ENCODE results near the gene GPER1. TPM values are rescaled to one million over a fixed set of nuclear protein-coding genes. Genes with fewer than 3 reads are reported as not detected.

The GPER1 gene
- total RNA-seq, 2 donors from 2014 or later = 4.6 to 6.9 TPM

DNA sequence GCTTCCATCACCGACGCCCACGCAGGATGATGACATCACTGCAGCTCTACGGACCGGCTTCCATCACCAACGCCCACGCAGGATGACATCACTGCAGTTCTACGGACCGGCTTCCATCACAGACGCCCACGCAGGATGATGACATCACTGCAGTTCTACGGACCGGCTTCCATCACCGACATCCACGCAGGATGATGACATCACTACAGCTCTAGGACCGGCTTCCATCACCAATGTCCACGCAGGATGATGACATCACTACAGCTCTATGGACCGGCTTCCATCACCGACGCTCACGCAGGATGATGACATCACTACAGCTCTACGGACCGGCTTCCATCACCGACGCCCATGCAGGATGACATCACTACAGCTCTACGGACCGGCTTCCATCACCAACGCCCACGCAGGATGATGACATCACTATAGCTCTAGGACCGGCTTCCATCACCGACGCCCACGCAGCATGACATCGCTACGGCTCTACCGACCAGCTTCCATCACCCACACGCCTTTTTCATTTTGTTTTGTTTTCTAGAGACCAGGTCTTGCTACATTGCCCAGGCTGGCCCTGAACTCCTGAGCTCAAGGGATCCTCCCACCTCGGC lies 29.5 kb downstream of the GPER1 start:
- TF ChIP-seq, protein P1, sequence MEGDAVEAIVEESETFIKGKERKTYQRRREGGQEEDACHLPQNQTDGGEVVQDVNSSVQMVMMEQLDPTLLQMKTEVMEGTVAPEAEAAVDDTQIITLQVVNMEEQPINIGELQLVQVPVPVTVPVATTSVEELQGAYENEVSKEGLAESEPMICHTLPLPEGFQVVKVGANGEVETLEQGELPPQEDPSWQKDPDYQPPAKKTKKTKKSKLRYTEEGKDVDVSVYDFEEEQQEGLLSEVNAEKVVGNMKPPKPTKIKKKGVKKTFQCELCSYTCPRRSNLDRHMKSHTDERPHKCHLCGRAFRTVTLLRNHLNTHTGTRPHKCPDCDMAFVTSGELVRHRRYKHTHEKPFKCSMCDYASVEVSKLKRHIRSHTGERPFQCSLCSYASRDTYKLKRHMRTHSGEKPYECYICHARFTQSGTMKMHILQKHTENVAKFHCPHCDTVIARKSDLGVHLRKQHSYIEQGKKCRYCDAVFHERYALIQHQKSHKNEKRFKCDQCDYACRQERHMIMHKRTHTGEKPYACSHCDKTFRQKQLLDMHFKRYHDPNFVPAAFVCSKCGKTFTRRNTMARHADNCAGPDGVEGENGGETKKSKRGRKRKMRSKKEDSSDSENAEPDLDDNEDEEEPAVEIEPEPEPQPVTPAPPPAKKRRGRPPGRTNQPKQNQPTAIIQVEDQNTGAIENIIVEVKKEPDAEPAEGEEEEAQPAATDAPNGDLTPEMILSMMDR (IDR thresholded peaks at IDR 0.05) = no peak
- H3K9me3 ChIP-seq = no peaks in the 10 kb centered on the region
- H3K4me1 ChIP-seq = no peaks in the 10 kb centered on the region
- no peak overlapping the region for H3K4me3 ChIP-seq
- no peak overlapping the region for H3K27ac ChIP-seq
- no peak for DNase-seq (ENCODE audit: low spot score)
- no peaks in the 10 kb centered on the region for H3K27me3 ChIP-seq
- H3K36me3 ChIP-seq = no peaks in the 10 kb centered on the region

DNA sequence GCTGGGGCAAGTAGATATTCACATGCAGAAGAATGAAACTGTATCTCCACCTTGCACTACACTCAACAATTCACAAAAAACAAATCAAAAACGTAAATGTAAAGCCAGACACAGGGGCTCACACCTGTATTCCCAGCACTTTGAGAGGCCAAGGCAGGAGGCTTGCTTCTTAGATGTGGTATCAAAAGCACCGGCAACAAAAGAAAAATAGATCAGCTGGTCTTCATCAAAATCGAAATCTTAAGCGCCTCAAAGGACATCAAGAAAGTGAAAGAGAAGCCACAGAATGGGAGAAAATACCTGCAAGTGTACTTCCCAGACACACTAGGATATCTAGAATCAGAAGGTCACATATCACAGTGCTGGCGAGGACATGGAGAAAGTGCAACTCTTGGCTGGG lies 31.3 kb downstream of the GPER1 start:
- no peak for DNase-seq (ENCODE audit: low spot score)
- H3K4me3 ChIP-seq = no peak overlapping the region
- H3K27me3 ChIP-seq = no peaks in the 10 kb centered on the region

DNA sequence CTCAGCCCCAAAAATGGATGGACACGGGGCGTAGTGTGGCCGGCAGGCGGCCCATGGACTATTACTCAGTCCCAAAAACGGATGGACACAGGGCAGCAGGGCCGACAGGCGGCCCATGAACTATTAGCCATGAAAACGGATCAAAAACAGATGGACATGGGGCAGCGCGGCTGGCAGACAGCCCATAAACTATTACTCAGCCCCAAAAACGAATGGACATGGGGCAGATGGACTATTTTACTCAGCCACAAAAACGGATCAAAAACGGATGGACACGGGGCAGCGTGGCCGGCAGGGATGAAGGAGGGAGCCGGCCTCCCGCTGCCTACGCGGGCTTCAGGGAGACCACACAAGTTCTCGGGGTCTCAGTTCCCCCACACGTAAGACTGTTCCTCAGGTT lies 32.9 kb downstream of the GPER1 start:
- Histone ChIP-seq H3K4me1 (peaks cover 0 to 27% of the 10 kb centered on the region in 2 donors), H3K36me3 (no peaks in the 10 kb centered on the region), H3K27ac (no peak overlapping the region), H3K9me3 (no peaks in the 10 kb centered on the region), H3K27me3 (no peaks in the 10 kb centered on the region), H3K4me3 (no peak overlapping the region)
- DNase-seq (ENCODE audit: low spot score) = no peak
- TF ChIP-seq, protein P1 (IDR thresholded peaks at IDR 0.05) = no peak

More for the DNA sequence above, 31.3 kb downstream of the GPER1 start:
- H3K4me1 ChIP-seq = peaks cover 0 to 16% of the 10 kb centered on the region in 2 donors
- no peaks in the 10 kb centered on the region for H3K9me3 ChIP-seq
- TF ChIP-seq, protein P1 (IDR thresholded peaks at IDR 0.05) = no peak
- no peak overlapping the region for H3K27ac ChIP-seq
- no peaks in the 10 kb centered on the region for H3K36me3 ChIP-seq

DNA sequence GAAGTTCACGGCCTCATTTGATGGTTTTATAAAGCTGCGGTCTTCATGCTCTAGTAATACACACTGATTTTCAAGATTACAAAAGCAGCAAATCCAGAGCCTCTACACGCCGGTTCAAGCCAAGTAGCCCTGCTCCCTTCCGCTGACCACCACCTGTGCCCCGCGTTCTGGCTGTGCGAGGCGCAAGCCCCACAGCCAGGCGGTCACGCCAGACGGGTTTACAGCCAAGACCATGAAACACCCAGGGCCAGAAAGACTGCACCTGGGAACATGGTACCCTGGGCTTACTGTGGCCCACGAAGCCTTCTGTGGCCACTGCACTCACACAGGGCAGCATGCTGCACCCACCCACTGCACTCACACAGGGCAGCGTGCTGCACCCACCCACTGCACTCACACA lies 33.6 kb downstream of the GPER1 start:
- Histone ChIP-seq H3K4me3 (no peak overlapping the region), H3K27me3 (no peaks in the 10 kb centered on the region), H3K36me3 (no peaks in the 10 kb centered on the region), H3K9me3 (no peaks in the 10 kb centered on the region), H3K4me1 (peaks cover 0 to 27% of the 10 kb centered on the region in 2 donors), H3K27ac (no peak overlapping the region)
- DNase-seq (ENCODE audit: low spot score) = no peak
- TF ChIP-seq, protein P1 (IDR thresholded peaks at IDR 0.05) = no peak

DNA sequence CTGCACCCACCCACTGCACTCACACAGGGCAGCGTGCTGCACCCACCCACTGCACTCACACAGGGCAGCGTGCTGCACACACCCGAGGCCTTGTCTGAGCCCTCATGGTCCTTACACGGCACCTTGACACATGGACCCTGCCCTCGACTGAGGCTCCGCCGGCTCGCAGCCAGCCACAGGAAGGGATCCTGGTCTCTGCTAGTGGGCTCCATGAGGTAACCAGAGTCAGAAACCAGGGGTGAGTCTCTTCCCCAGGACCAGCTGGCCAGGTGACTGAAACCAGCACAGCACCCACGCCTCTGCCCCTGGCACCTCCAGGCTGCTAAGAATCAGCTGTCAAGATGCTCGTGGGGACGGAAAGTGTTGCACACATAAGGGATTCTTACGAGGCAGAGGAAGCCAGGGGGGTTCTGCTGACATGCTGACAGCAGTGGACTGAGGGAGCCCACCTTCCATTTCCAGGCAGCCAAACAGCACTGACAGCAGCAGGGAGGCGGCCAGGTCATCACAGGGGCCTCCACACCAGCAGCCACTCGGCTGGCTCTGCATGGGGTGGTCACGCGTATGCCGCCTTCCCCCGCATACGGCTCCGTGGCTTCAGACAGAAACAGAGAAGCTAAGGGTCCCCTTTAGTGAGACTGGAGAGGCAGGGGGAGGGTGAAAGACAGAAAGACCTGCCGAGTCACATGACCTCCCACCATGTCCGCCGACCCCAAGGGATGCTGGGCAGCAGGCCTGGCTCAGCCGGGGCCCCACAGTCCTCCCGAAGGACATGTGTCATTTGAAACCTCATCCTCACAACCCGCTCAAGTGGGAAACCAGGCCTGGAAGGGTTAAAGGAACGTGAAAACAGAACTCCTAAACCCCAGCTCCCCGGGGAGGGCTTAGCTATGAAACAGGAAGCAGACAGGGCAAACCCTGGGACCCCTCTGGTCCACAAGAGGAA lies 34.2 kb downstream of the GPER1 start:
- H3K36me3 ChIP-seq = no peaks in the 10 kb centered on the region
- DNase-seq (ENCODE audit: low spot score) = no peak
- peak overlapping the region; percentile 73 to 88 for H3K27ac ChIP-seq
- H3K4me3 ChIP-seq = no peak overlapping the region
- peaks cover 0 to 27% of the 10 kb centered on the region in 2 donors for H3K4me1 ChIP-seq
- TF ChIP-seq, protein P1 (IDR thresholded peaks at IDR 0.05) = no peak
- no peaks in the 10 kb centered on the region for H3K27me3 ChIP-seq
- no peaks in the 10 kb centered on the region for H3K9me3 ChIP-seq
